ENCODE measurements around the gene IFNAR1. TPM values are rescaled to one million over a fixed set of nuclear protein-coding genes. Genes with fewer than 3 reads are reported as not detected.

IFNAR1 gene
- total and polyA plus RNA-seq, 3 donors from 2014 or later: 22.1 to 25.0 (median 22.8) TPM

DNA sequence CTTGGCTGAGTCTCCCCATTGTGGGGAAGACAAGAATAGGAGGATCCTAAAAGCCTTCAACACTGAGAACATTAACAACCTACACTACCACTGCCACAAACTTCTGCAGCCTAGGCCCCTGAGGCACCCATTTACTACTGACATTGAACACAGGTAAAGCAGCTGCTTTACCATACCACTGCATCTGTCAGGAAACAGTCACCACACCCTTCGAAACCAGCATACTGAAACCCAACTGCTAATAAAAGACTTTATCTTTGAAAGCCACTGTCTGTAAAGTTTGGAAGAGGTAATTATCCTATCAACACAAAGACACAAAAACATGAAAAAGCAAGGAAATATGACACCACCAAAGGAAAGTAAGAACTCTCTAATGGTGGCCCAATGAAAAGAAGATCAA, 7.4 kb downstream of the IFNAR1 start:
- 100% methylated on average over 1 of the region's 1 CpG for WGBS, 2 donors
- Histone ChIP-seq H3K4me1 (no peaks in the 10 kb centered on the region), H3K9me3 (no peaks in the 10 kb centered on the region), H3K27me3 (no peaks in the 10 kb centered on the region), H3K4me3 (no peak overlapping the region), H3K27ac (no peak overlapping the region), H3K36me3 (ENCODE audit: low read depth, missing control alignments) (no peaks in the 10 kb centered on the region)
- DNase-seq: no peak
- intact Hi-C loops (cut with DNase I; ENCODE audit: low total_unique reads): no loop called here
- TF ChIP-seq, protein P1, sequence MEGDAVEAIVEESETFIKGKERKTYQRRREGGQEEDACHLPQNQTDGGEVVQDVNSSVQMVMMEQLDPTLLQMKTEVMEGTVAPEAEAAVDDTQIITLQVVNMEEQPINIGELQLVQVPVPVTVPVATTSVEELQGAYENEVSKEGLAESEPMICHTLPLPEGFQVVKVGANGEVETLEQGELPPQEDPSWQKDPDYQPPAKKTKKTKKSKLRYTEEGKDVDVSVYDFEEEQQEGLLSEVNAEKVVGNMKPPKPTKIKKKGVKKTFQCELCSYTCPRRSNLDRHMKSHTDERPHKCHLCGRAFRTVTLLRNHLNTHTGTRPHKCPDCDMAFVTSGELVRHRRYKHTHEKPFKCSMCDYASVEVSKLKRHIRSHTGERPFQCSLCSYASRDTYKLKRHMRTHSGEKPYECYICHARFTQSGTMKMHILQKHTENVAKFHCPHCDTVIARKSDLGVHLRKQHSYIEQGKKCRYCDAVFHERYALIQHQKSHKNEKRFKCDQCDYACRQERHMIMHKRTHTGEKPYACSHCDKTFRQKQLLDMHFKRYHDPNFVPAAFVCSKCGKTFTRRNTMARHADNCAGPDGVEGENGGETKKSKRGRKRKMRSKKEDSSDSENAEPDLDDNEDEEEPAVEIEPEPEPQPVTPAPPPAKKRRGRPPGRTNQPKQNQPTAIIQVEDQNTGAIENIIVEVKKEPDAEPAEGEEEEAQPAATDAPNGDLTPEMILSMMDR (IDR thresholded peaks at IDR 0.05): no peak
- TF ChIP-seq POLR2A (IDR thresholded peaks at IDR 0.05): no peak

DNA sequence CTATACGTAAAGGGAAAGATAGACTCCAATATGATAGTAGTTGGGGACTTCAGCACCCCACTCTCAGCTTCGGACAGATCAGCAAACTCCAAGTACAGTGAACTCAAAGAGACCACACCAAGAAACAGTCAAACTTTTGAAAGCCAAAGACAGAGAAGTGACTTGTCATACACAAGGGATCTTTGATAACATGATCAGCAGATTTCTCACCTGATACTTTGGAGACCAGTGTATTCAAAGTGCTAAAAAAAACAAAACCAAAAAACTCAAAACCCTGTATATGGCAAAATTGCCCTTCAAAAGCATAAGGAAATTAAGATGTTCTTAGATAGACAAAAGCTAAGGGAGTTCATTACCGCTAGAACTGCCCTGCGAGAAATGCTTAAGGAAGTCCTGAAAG, 9.4 kb downstream of the IFNAR1 start:
- H3K4me1 ChIP-seq: no peaks in the 10 kb centered on the region
- intact Hi-C loops (cut with DNase I; ENCODE audit: low total_unique reads): no loop called here
- H3K27ac ChIP-seq: no peak overlapping the region
- no peak for DNase-seq
- no peaks in the 10 kb centered on the region for H3K36me3 ChIP-seq (ENCODE audit: low read depth, missing control alignments)
- 70 to 85% methylated on average over 4 of the region's 4 CpGs for WGBS, 2 donors
- H3K27me3 ChIP-seq: no peaks in the 10 kb centered on the region
- H3K4me3 ChIP-seq: no peak overlapping the region
- TF ChIP-seq POLR2A (IDR thresholded peaks at IDR 0.05): no peak
- TF ChIP-seq, protein P1 (IDR thresholded peaks at IDR 0.05): no peak
- H3K9me3 ChIP-seq: no peaks in the 10 kb centered on the region

DNA sequence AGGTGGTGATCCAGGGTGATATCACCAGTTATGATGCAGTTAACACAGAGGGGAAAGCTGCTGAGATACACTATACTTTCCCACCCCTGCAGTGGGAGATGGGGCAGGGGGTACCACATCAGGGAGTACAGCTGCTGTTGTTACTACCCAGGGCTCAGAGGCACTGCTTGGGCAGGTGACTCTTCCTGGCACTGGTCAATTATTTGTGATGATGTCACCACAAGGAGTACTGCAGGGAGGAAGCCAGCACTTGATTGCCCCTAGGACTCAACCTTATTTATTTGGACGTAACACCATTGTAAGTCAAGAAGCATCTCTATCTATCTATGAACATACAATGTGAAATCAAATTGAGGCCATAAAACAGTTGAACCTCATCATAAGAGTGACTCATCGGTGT, 10.1 kb downstream of the IFNAR1 start:
- no peak overlapping the region for H3K27ac ChIP-seq
- no peaks in the 10 kb centered on the region for H3K27me3 ChIP-seq
- intact Hi-C loops (cut with DNase I; ENCODE audit: low total_unique reads): no loop called here
- H3K36me3 ChIP-seq (ENCODE audit: low read depth, missing control alignments): no peaks in the 10 kb centered on the region
- H3K4me1 ChIP-seq: no peaks in the 10 kb centered on the region
- TF ChIP-seq POLR2A (IDR thresholded peaks at IDR 0.05): no peak
- TF ChIP-seq, protein P1 (IDR thresholded peaks at IDR 0.05): no peak
- H3K4me3 ChIP-seq: no peak overlapping the region
- no peaks in the 10 kb centered on the region for H3K9me3 ChIP-seq
- no peak for DNase-seq
- 81 to 95% methylated on average over 2 of the region's 2 CpGs for WGBS, 2 donors

DNA sequence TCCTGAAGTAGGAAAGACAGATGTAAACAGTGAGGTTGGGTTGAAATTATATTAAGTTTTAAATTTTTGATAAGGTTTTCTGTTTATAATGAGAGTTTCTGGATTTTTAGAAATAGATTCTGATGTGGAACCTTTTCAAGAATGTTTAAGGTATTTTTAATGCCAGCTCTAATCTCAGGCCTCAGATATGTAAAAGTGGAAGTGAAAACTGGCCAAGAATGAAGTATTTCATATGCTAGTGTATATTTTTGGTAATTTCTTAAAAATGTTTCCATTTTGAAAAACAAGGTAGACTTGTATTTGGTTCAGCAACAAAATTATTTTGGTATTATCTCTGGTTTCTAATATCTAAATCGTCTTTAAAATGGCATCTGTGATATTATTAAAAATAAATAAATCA, 14.4 kb downstream of the IFNAR1 start:
- intact Hi-C loops (cut with DNase I; ENCODE audit: low total_unique reads): no loop called here
- Histone ChIP-seq H3K36me3 (ENCODE audit: low read depth, missing control alignments) (no peaks in the 10 kb centered on the region), H3K27me3 (no peaks in the 10 kb centered on the region), H3K4me3 (no peak overlapping the region), H3K4me1 (no peaks in the 10 kb centered on the region), H3K9me3 (no peaks in the 10 kb centered on the region), H3K27ac (no peak overlapping the region)
- WGBS, 2 donors: 67 to 86% methylated on average over 1 of the region's 1 CpG
- no peak for DNase-seq
- TF ChIP-seq POLR2A (IDR thresholded peaks at IDR 0.05): no peak
- TF ChIP-seq, protein P1 (IDR thresholded peaks at IDR 0.05): no peak

DNA sequence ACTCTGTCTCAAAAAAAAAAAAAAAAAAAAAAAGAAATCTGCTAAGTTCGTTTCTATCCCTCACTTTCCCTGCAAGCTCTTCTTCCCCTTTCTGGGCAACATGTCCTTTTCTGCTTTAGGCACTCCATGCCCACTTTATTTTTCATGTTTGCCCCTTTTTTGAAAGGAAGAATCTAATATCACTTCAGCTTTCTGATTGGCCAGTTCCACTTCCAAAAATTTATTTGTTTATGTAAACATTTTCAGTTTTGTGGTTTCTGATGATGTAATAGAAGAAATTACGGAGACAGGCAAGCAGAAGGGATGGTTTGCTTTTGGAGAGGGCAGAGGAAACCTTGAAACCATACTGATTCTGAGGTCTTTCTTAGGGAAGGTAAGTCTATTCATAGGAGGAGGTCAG, 15.1 kb downstream of the IFNAR1 start:
- Histone ChIP-seq H3K27ac (no peak overlapping the region), H3K27me3 (no peaks in the 10 kb centered on the region), H3K36me3 (ENCODE audit: low read depth, missing control alignments) (no peaks in the 10 kb centered on the region), H3K9me3 (no peaks in the 10 kb centered on the region), H3K4me1 (no peaks in the 10 kb centered on the region), H3K4me3 (no peak overlapping the region)
- DNase-seq: no peak
- TF ChIP-seq, protein P1 (IDR thresholded peaks at IDR 0.05): no peak
- TF ChIP-seq POLR2A (IDR thresholded peaks at IDR 0.05): no peak
- intact Hi-C loops (cut with DNase I; ENCODE audit: low total_unique reads): no loop called here
- 62 to 80% methylated on average over 2 of the region's 2 CpGs for WGBS, 2 donors

Data from testis (tissue), 3 donors.